GM23338 (cell line): ENCODE data around the gene TRIML1. TPM values are rescaled to one million over a fixed set of nuclear protein-coding genes. Genes with fewer than 3 reads are reported as not detected.

ENCODE experiments used
- ATAC-seq: fragments of 200-7000 bp; cut with Tn5 transposase; 3 replicates; pipeline ENCODE4 v1.9.1; 2020
- DNase-seq: peaks from one replicate; pipeline ENCODE4 v3.0.0-alpha.2; 2015; ENCODE audit warnings: low spot score
- H2AFZ ChIP-seq: fragments of 200-600 bp; sonication (generic); 2 replicates; pipeline ENCODE4 v1.8.0; 2016; ENCODE audit warnings: antibody characterized with exemption, mild to moderate bottlenecking, moderate library complexity
- H3F3A ChIP-seq: fragments of 200-600 bp; sonication (generic); replicated peaks from 2 replicates; pipeline ENCODE4 v1.8.0; 2017; ENCODE audit warnings: antibody characterized with exemption, mixed run types, low read depth
- H3K27ac ChIP-seq: fragments of 200-600 bp; sonication (generic); 2 replicates; pipeline ENCODE4 v1.6.1; 2016; ENCODE audit warnings: low read depth
- H3K27me3 ChIP-seq: fragments of 200-600 bp; sonication (generic); 2 replicates; pipeline ENCODE4 v1.8.0; 2016; ENCODE audit warnings: mild to moderate bottlenecking, mixed run types, moderate library complexity; ENCODE audit not compliant: insufficient read depth
- H3K36me3 ChIP-seq: fragments of 200-600 bp; sonication (generic); 2 replicates; pipeline ENCODE4 v1.8.0; 2016; ENCODE audit warnings: mild to moderate bottlenecking; ENCODE audit not compliant: insufficient read depth
- H3K4me1 ChIP-seq: fragments of 200-600 bp; sonication (generic); 2 replicates; pipeline ENCODE4 v1.8.0; 2016; ENCODE audit warnings: mild to moderate bottlenecking, moderate library complexity; ENCODE audit not compliant: insufficient read depth
- H3K4me2 ChIP-seq: fragments of 200-600 bp; sonication (generic); 2 replicates; pipeline ENCODE4 v1.7.1; 2017; ENCODE audit warnings: mixed run types
- H3K4me3 ChIP-seq: fragments of 200-600 bp; sonication (generic); 2 replicates; pipeline ENCODE4 v1.6.1; 2016; ENCODE audit warnings: mixed run types
- H3K79me2 ChIP-seq: fragments of 200-600 bp; sonication (generic); replicated peaks from 2 replicates; pipeline ENCODE4 v1.8.0; 2017; ENCODE audit warnings: mild to moderate bottlenecking; ENCODE audit not compliant: insufficient read depth
- H3K9me2 ChIP-seq: fragments of 200-600 bp; sonication (generic); 2 replicates; pipeline ENCODE4 v1.8.0; 2017; ENCODE audit not compliant: insufficient read depth
- H4K20me1 ChIP-seq: fragments of 200-600 bp; sonication (generic); replicated peaks from 2 replicates; pipeline ENCODE4 v1.8.0; 2017; ENCODE audit warnings: mild to moderate bottlenecking; ENCODE audit not compliant: insufficient read depth
- H3K27ac Mint-ChIP-seq: 2 replicates; pipeline ENCODE4 v1.8.0; 2020; ENCODE audit warnings: inconsistent platforms, mild to moderate bottlenecking, moderate library complexity, mixed read lengths
- H3K27me3 Mint-ChIP-seq: 3 replicates; pipeline ENCODE4 v1.8.0; 2022; ENCODE audit warnings: low read depth, mild to moderate bottlenecking, moderate library complexity, mixed read lengths, inconsistent platforms; ENCODE audit not compliant: insufficient read depth, poor library complexity
- H3K36me3 Mint-ChIP-seq: 3 replicates; pipeline ENCODE4 v1.8.0; 2021; ENCODE audit warnings: low read depth, mild to moderate bottlenecking, inconsistent platforms, moderate library complexity, mixed read lengths
- H3K4me1 Mint-ChIP-seq: 3 replicates; pipeline ENCODE4 v1.8.0; 2020; ENCODE audit warnings: mild to moderate bottlenecking, inconsistent platforms, mixed read lengths
- H3K4me3 Mint-ChIP-seq: 3 replicates; pipeline ENCODE4 v1.8.0; 2021; ENCODE audit warnings: moderate library complexity, mild to moderate bottlenecking, inconsistent platforms, mixed read lengths
- H3K9me3 Mint-ChIP-seq: 3 replicates; pipeline ENCODE4 v1.8.0; 2020; ENCODE audit warnings: moderate library complexity, mild to moderate bottlenecking, inconsistent platforms, mixed read lengths
- CREB1 ChIP-seq: fragments of 250-450 bp; sonication (Bioruptor Pico); IDR thresholded peaks from 2 replicates; pipeline ENCODE4 v1.5.0; 2020; ENCODE audit warnings: low read depth, mild to moderate bottlenecking, moderate library complexity
- CTCF ChIP-seq, 2 experiments: fragments of 200-600 bp in 1 of 2; sonication (generic) in 1 of 2; conservative IDR thresholded peaks; 2 replicates each; pipeline versions ENCODE4 v1.5.1 to v1.6.1; 2016 to 2017; ENCODE audit warnings: antibody characterized with exemption in 2 of 2, low read depth in 2 of 2, mild to moderate bottlenecking in 2 of 2, moderate library complexity in 1 of 2
- ETS1 ChIP-seq: IDR thresholded peaks from 2 replicates; pipeline ENCODE4 v1.6.1; 2016; ENCODE audit warnings: antibody characterized with exemption
- EZH2 ChIP-seq: fragments of 200-600 bp; sonication (generic); IDR thresholded peaks from one replicate; pipeline ENCODE4 v1.8.0; 2017; ENCODE audit warnings: antibody characterized with exemption, mild to moderate bottlenecking, low read depth; ENCODE audit not compliant: unreplicated experiment
- EZH2phosphoT487 ChIP-seq: fragments of 200-600 bp; sonication (generic); IDR thresholded peaks from one replicate; pipeline ENCODE4 v1.8.1; 2018; ENCODE audit warnings: antibody characterized with exemption; ENCODE audit not compliant: unreplicated experiment
- JUNB ChIP-seq: IDR thresholded peaks from one replicate; pipeline ENCODE4 v1.6.1; 2016; ENCODE audit warnings: antibody characterized with exemption; ENCODE audit not compliant: unreplicated experiment
- NANOG ChIP-seq: IDR thresholded peaks from 2 replicates; pipeline ENCODE4 v1.6.1; 2016; ENCODE audit warnings: antibody characterized with exemption, borderline replicate concordance
- POLR2AphosphoS5 ChIP-seq: IDR thresholded peaks from 2 replicates; pipeline ENCODE4 v1.6.1; 2016; ENCODE audit warnings: antibody characterized with exemption, low read depth
- REST ChIP-seq: IDR thresholded peaks from one replicate; pipeline ENCODE4 v1.6.1; 2018; ENCODE audit warnings: antibody characterized with exemption; ENCODE audit not compliant: unreplicated experiment
- STAT1 ChIP-seq: IDR thresholded peaks from one replicate; pipeline ENCODE4 v1.6.1; 2016; ENCODE audit warnings: antibody characterized with exemption; ENCODE audit not compliant: unreplicated experiment
- ZNF114 ChIP-seq: fragments of 250-450 bp; sonication (Bioruptor Pico); IDR thresholded peaks from 2 replicates; pipeline ENCODE4 v1.5.0; 2020; ENCODE audit warnings: mild to moderate bottlenecking, moderate library complexity
- ZNF331 ChIP-seq: fragments of 250-450 bp; sonication (Bioruptor Pico); IDR thresholded peaks from 2 replicates; pipeline ENCODE4 v1.5.0; 2020; ENCODE audit warnings: low read depth, mild to moderate bottlenecking, moderate library complexity
- ZNF462 ChIP-seq: fragments of 250-450 bp; sonication (Bioruptor Pico); IDR thresholded peaks from 2 replicates; pipeline ENCODE4 v1.5.0; 2020; ENCODE audit warnings: mild to moderate bottlenecking, moderate library complexity
- polyA plus RNA-seq: library from polyadenylated mRNA; unstranded; fragments of >200 nt; fragmentation: Nextera tagmentation; extraction: Ambion mirVana; gene quantifications from 2 replicates; pipeline ENCODE4 v1.2.1, GENCODE V29; 2016
- total RNA-seq: library from RNA; depleted of rRNA; stranded (reverse); fragments of >200 nt; shearing (Covaris generic); gene quantifications from 2 replicates; pipeline ENCODE4 v1.2.3, GENCODE V29; 2014

TRIML1 gene
- total and polyA plus RNA-seq, 2 experiments from 2014 or later, result not detected

DNA sequence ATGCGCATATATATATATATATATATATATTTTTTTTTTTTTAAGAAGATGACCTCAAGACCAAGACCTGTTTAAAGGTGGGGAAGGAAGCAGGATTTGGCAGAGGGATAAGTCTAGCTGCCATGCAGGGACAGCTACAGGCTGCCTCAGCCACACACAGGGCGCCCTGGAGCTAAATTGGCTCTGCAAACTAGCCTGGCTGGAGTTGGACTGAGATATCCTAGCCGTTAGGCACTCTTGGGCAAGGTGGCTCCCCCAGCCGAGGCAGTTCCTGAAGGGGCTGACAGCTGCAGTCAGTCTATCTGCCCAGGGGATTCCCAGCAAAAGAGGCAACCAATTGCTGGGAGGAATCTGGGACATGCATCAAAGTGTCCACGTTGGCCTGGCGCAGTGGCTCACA, 21.9 kb downstream of the TRIML1 start:
- no peak overlapping the region for H3K27ac Mint-ChIP-seq
- no peaks in the 10 kb centered on the region for H3K9me2 ChIP-seq
- H4K20me1 ChIP-seq, result no peaks in the 10 kb centered on the region
- H3F3A ChIP-seq, result no peaks in the 10 kb centered on the region
- H3K36me3 ChIP-seq, result no peaks in the 10 kb centered on the region
- no peak overlapping the region for H3K4me3 Mint-ChIP-seq
- peaks cover 5% of the 10 kb centered on the region for H3K27me3 Mint-ChIP-seq
- H3K79me2 ChIP-seq, result no peaks in the 10 kb centered on the region
- ATAC-seq (no peak), DNase-seq (no peak)
- no peaks in the 10 kb centered on the region for H3K27me3 ChIP-seq
- H3K36me3 Mint-ChIP-seq, result peaks cover 3% of the 10 kb centered on the region; the same call in 2 of the 3 replicates
- peaks cover 12% of the 10 kb centered on the region for H3K9me3 Mint-ChIP-seq
- H3K4me3 ChIP-seq, result no peak overlapping the region
- no peak overlapping the region for H3K27ac ChIP-seq
- TF ChIP-seq CTCF (conservative IDR thresholded peaks at IDR 0.05; ENCODE audit: low read depth in 2 of 2) (no peak), REST (no peak), ZNF114 (CRISPR knock-in tag) (no peak), EZH2 (no peak), STAT1 (no peak), NANOG (no peak), JUNB (no peak), ETS1 (no peak), ZNF462 (CRISPR knock-in tag) (no peak), ZNF331 (CRISPR knock-in tag) (no peak), EZH2phosphoT487 (no peak), CREB1 (CRISPR knock-in tag) (no peak), POLR2AphosphoS5 (no peak)
- H2AFZ ChIP-seq, result no peak overlapping the region
- no peak overlapping the region for H3K4me2 ChIP-seq
- H3K4me1 Mint-ChIP-seq, result peaks cover 6% of the 10 kb centered on the region; the same call in 1 of the 3 replicates
- no peaks in the 10 kb centered on the region for H3K4me1 ChIP-seq
